ENCODE results near the gene TFAP2E.

GRCh38 chr1:35640380-35641232 is 67.5 kb downstream of the TFAP2E start:
- TF ChIP-seq CTCF (IDR thresholded peaks at IDR 0.05; ENCODE audit: insufficient read depth, low read depth, low read length) = no peak
- no peak for TF ChIP-seq EZH2 (IDR thresholded peaks at IDR 0.05; ENCODE audit: insufficient read depth, low read length)
